ENCODE measurements around the gene OR10G3. TPM values are rescaled to one million over a fixed set of nuclear protein-coding genes. Genes with fewer than 3 reads are reported as not detected.
A peak's percentile ranks its signal among the peaks of the same experiment; 100 is the strongest.
"Not testable (repeated sequence)": the region's sequence is repeated elsewhere in the genome, so short reads cannot be mapped to it uniquely, and the experiment has no call there.

OR10G3 gene
- total RNA-seq, 2 donors from 2014 or later = not detected

- H3K27ac ChIP-seq = peak overlapping the region in 1 of 2 donors; percentile 53
- no peaks in the 10 kb centered on the region for H3K4me1 ChIP-seq
- TF ChIP-seq CTCF (IDR thresholded peaks at IDR 0.05) = no peak
Measured at GRCh38 chr14:21556378-21557083, 23.3 kb downstream of the OR10G3 start.

GRCh38 chr14:21553266-21553665 is 26.6 kb downstream of the OR10G3 start:
- no peak overlapping the region for H3K4me3 ChIP-seq
- H3K36me3 ChIP-seq = no peaks in the 10 kb centered on the region
- DNase-seq (ENCODE audit: low spot score) = no peak
- H3K27ac ChIP-seq = no peak overlapping the region
- H3K4me1 ChIP-seq = no peaks in the 10 kb centered on the region
- H3K27me3 ChIP-seq = no peaks in the 10 kb centered on the region
- no peak for TF ChIP-seq CTCF (IDR thresholded peaks at IDR 0.05)
- no peaks in the 10 kb centered on the region for H3K9me3 ChIP-seq

More at GRCh38 chr14:21556378-21557083, 23.3 kb downstream of the OR10G3 start:
- DNase-seq (ENCODE audit: low spot score) = no peak
- H3K4me3 ChIP-seq = no peak overlapping the region
- H3K36me3 ChIP-seq = no peaks in the 10 kb centered on the region
- no peaks in the 10 kb centered on the region for H3K27me3 ChIP-seq
- H3K9me3 ChIP-seq = no peaks in the 10 kb centered on the region

- H3K36me3 ChIP-seq, H3K9me3 ChIP-seq, H3K27me3 ChIP-seq: not testable (repeated sequence)
Measured at GRCh38 chr14:21544588-21544987, 35.3 kb downstream of the OR10G3 start.

GRCh38 chr14:21543963-21544362 is 35.9 kb downstream of the OR10G3 start:
- Histone ChIP-seq H3K4me1 (no peaks in the 10 kb centered on the region), H3K27ac (no peak overlapping the region), H3K36me3 (no peaks in the 10 kb centered on the region), H3K27me3 (no peaks in the 10 kb centered on the region), H3K4me3 (no peak overlapping the region), H3K9me3 (no peaks in the 10 kb centered on the region)
- TF ChIP-seq CTCF (IDR thresholded peaks at IDR 0.05) = no peak
- DNase-seq (ENCODE audit: low spot score) = no peak

More at GRCh38 chr14:21544588-21544987, 35.3 kb downstream of the OR10G3 start:
- H3K27ac ChIP-seq; H3K4me3 ChIP-seq; DNase-seq (ENCODE audit: low spot score); H3K4me1 ChIP-seq: not testable (repeated sequence)

- Histone ChIP-seq H3K27me3 (no peaks in the 10 kb centered on the region), H3K27ac (no peak overlapping the region), H3K4me1 (no peaks in the 10 kb centered on the region), H3K36me3 (no peaks in the 10 kb centered on the region), H3K9me3 (no peaks in the 10 kb centered on the region), H3K4me3 (no peak overlapping the region)
- TF ChIP-seq CTCF (IDR thresholded peaks at IDR 0.05) = no peak
- DNase-seq (ENCODE audit: low spot score) = no peak
Measured at GRCh38 chr14:21543521-21543960, 36.3 kb downstream of the OR10G3 start.

GRCh38 chr14:21541413-21542074 is 38.3 kb downstream of the OR10G3 start:
- H3K36me3 ChIP-seq = no peaks in the 10 kb centered on the region
- H3K27ac ChIP-seq = no peak overlapping the region
- H3K4me3 ChIP-seq = no peak overlapping the region
- no peak for DNase-seq (ENCODE audit: low spot score)
- no peaks in the 10 kb centered on the region for H3K9me3 ChIP-seq
- no peak for TF ChIP-seq CTCF (IDR thresholded peaks at IDR 0.05)
- H3K4me1 ChIP-seq = peaks cover 0 to 7% of the 10 kb centered on the region in 2 donors
- H3K27me3 ChIP-seq = peaks cover 0 to 5% of the 10 kb centered on the region in 2 donors
